Prostate gland (tissue), 2 donors: ENCODE data around the gene CRTC3. TPM values are rescaled to one million over a fixed set of nuclear protein-coding genes. Genes with fewer than 3 reads are reported as not detected.

Source experiments
- DNase-seq: peaks from one replicate; pipeline ENCODE4 v3.0.0-alpha.2; 2019; ENCODE audit warnings: low spot score
- H3K27ac ChIP-seq, 2 donors: fragments of 200-600 bp; sonication (generic); 2 replicates each; pipeline ENCODE4 v1.5.1; 2017 to 2019
- H3K27me3 ChIP-seq: fragments of 200-600 bp; sonication (generic); replicated peaks from 2 replicates; pipeline ENCODE4 v1.5.1; 2019; ENCODE audit not compliant: insufficient read depth
- H3K36me3 ChIP-seq, 2 donors: fragments of 200-600 bp; sonication (generic); 1 replicate in 1 of 2; 2 replicates in 1 of 2; pipeline versions ENCODE4 v1.5.1 to v1.8.1; 2017 to 2019
- H3K4me1 ChIP-seq: fragments of 200-600 bp; sonication (generic); replicated peaks from 2 replicates; pipeline ENCODE4 v1.5.1; 2019
- H3K4me3 ChIP-seq, 2 donors: fragments of 200-600 bp; sonication (generic); 2 replicates each; pipeline ENCODE4 v1.5.1; 2017 to 2019
- H3K9me3 ChIP-seq: fragments of 200-600 bp; sonication (generic); 2 replicates; pipeline ENCODE4 v1.5.1; 2017
- CTCF ChIP-seq, 4 experiments: fragments of 200-600 bp in 2 of 4; fragments of 450-650 bp in 2 of 4; sonication (generic) in 2 of 4; IDR thresholded peaks; 1 replicate in 3 of 4; 2 replicates in 1 of 4; pipeline ENCODE4 v1.5.1; 2016 to 2019; ENCODE audit warnings: antibody characterized with exemption in 4 of 4, mild to moderate bottlenecking in 2 of 4, moderate library complexity in 2 of 4
- POLR2A ChIP-seq: fragments of 450-650 bp; IDR thresholded peaks from one replicate; pipeline ENCODE4 v1.6.1; 2016; ENCODE audit warnings: antibody characterized with exemption, mild to moderate bottlenecking
- POLR2AphosphoS5 ChIP-seq: sonication (generic); formaldehyde crosslinking; IDR thresholded peaks from one replicate; pipeline ENCODE4 v1.6.1; 2017; ENCODE audit warnings: antibody characterized with exemption
- WGBS: methylation state at CpG from one replicate; pipeline ENCODE4 v1.1.5; 2018; 5-methylcytosine and 5-hydroxymethylcytosine counted together
- intact Hi-C: fragments of 100-400 bp; cut with DNase I; formaldehyde crosslinking; loops from one replicate; pipeline ENCODE4 v1.14.2; 2022
- total RNA-seq, 2 donors: library from RNA; depleted of rRNA; stranded (reverse); fragments of >200 nt; gene quantifications; one replicate each; pipeline ENCODE4 v1.1.0, GENCODE V29; 2016

Gene CRTC3
- total RNA-seq, 2 donors from 2014 or later = 26.6 to 87.8 TPM

- TF ChIP-seq POLR2AphosphoS5 = no peak
- Histone ChIP-seq H3K27ac (peak overlapping the region in 1 of 2 donors; percentile 1), H3K36me3 (no peaks in the 10 kb centered on the region), H3K9me3 (no peaks in the 10 kb centered on the region), H3K4me3 (no peak overlapping the region), H3K4me1 (no peaks in the 10 kb centered on the region), H3K27me3 (no peaks in the 10 kb centered on the region)
- WGBS = 22% methylated on average over 4 of the region's 4 CpGs
- DNase-seq = peak; percentile 30
- intact Hi-C loops = no loop called here
These were observed 41.4 kb downstream of the CRTC3 start for GRCh38 chr15:90571063-90571541.

DNA sequence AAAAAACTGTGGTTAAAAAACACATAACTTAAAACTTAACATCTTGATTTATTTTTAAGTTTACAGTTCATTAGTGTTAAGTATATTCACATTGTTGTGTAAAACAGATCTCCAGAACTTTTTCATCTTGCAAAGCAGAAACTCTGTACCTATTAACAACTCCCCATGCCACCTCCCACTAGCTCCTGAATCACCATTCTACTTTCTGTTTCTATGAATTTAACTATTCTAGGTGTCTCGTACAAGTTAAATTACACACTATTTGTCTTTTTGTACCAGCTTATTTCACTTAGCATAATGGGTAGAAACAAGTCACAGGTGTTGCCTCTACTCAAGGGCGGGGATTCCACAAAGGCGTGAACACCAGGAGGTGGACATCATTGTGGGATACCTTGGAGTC lies 43.2 kb downstream of the CRTC3 start:
- H3K27ac ChIP-seq = no peak overlapping the region
- no peak overlapping the region for H3K4me3 ChIP-seq
- no peak for TF ChIP-seq CTCF (IDR thresholded peaks at IDR 0.05)
- no peak for TF ChIP-seq POLR2A
- no peak for TF ChIP-seq POLR2AphosphoS5
- H3K9me3 ChIP-seq = no peaks in the 10 kb centered on the region
- intact Hi-C loops = no loop called here
- WGBS = 100% methylated on average over 3 of the region's 3 CpGs
- no peaks in the 10 kb centered on the region for H3K4me1 ChIP-seq
- H3K27me3 ChIP-seq = no peaks in the 10 kb centered on the region
- H3K36me3 ChIP-seq = no peaks in the 10 kb centered on the region
- DNase-seq = no peak

- 86% methylated on average over 7 of the region's 7 CpGs for WGBS
- no peaks in the 10 kb centered on the region for H3K4me1 ChIP-seq
- H3K4me3 ChIP-seq = no peak overlapping the region
- H3K27me3 ChIP-seq = no peaks in the 10 kb centered on the region
- no peaks in the 10 kb centered on the region for H3K9me3 ChIP-seq
- no peak overlapping the region for H3K27ac ChIP-seq
- H3K36me3 ChIP-seq = no peaks in the 10 kb centered on the region
- no peak for DNase-seq
- intact Hi-C loops = no loop called here
- no peak for TF ChIP-seq POLR2A
- no peak for TF ChIP-seq POLR2AphosphoS5
- no peak for TF ChIP-seq CTCF (IDR thresholded peaks at IDR 0.05)
These were observed 47.1 kb downstream of the CRTC3 start for GRCh38 chr15:90576711-90577389.

DNA sequence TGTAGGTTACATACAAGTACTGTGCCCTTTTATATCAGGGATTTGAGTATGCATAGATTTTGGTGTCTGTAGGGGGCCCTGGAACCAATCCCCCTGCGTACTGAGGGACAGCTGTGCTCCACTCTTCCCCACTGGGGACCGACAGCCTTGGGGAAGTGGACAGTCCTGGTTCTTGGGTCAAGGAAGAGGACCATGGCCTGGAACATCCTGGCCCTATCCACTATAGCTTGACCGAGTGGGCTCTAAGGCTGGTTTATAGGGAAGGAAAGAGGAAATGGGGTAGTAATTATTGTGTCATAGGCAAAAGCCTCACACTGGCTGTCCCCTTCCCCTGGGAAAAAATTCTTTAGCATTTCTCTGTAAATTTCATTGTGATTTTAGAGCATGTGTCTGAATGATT lies 49.5 kb downstream of the CRTC3 start:
- no peaks in the 10 kb centered on the region for H3K36me3 ChIP-seq

DNA sequence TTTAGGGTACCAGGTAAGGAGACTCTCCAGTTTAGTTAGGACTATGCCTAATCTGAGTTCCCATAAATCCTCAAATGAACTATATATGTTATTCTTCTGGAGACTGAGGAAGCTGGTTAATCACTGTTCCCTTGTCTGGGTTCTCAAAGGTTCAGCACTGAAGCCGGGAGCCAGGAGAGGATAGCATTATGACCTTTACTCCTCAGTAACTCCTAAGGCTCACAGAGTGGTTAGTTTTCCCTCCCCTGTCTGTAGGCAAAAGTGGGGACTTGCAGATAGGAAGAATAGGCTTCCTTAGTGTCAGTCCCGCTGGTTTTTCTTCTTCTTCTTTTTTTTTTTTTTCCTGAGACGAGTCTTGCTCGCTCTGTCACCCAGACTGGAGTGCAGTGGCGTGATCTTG lies 50.4 kb downstream of the CRTC3 start:
- no peak overlapping the region for H3K4me3 ChIP-seq
- DNase-seq = no peak
- H3K4me1 ChIP-seq = no peaks in the 10 kb centered on the region
- intact Hi-C loops = no loop called here
- TF ChIP-seq CTCF (IDR thresholded peaks at IDR 0.05) (no peak), POLR2AphosphoS5 (no peak), POLR2A (no peak)
- no peaks in the 10 kb centered on the region for H3K9me3 ChIP-seq
- no peak overlapping the region for H3K27ac ChIP-seq
- no peaks in the 10 kb centered on the region for H3K27me3 ChIP-seq
- H3K36me3 ChIP-seq = no peaks in the 10 kb centered on the region
- 73% methylated on average over 5 of the region's 5 CpGs for WGBS

More for the DNA sequence above, 49.5 kb downstream of the CRTC3 start:
- H3K27ac ChIP-seq = no peak overlapping the region
- TF ChIP-seq CTCF (IDR thresholded peaks at IDR 0.05) (no peak), POLR2A (no peak), POLR2AphosphoS5 (no peak)
- WGBS = 91% methylated on average over 3 of the region's 3 CpGs
- no peaks in the 10 kb centered on the region for H3K9me3 ChIP-seq
- H3K27me3 ChIP-seq = no peaks in the 10 kb centered on the region
- H3K4me1 ChIP-seq = no peaks in the 10 kb centered on the region
- no peak for DNase-seq
- H3K4me3 ChIP-seq = no peak overlapping the region
- intact Hi-C loops = no loop called here
